ENCODE results near the gene AMDHD2.

Gene AMDHD2

GRCh38 chr16:2486645-2487516 lies 33.3 kb upstream of the AMDHD2 start:
- Histone ChIP-seq H3K4me3 (ENCODE audit: control insufficient read depth in 1 of 7, extremely low read depth in 1 of 7, insufficient read depth in 4 of 7, low read depth in 2 of 7, low read length in 6 of 7) (peak overlapping the region in 3 of 7 experiments; percentile 0 to 67 (median 11)), H3K27ac (ENCODE audit: insufficient read depth in 1 of 2, low read depth in 1 of 2, low read length in 2 of 2, poor library complexity in 1 of 2, severe bottlenecking in 2 of 2) (no peak overlapping the region)
- DNase-seq, result peak; percentile 75 to 89 (median 87)

GRCh38 chr16:2487517-2487842 lies 32.7 kb upstream of the AMDHD2 start:
- Histone ChIP-seq H3K27ac (ENCODE audit: insufficient read depth in 1 of 2, low read depth in 1 of 2, low read length in 2 of 2, poor library complexity in 1 of 2, severe bottlenecking in 2 of 2) (no peak overlapping the region), H3K9me3 (ENCODE audit: control extremely low read depth in 1 of 5, control insufficient read depth in 4 of 5, insufficient read depth in 2 of 5, low read depth in 1 of 5, low read length in 4 of 5) (no peaks in the 10 kb centered on the region), H3K4me1 (ENCODE audit: control extremely low read depth in 1 of 4, control insufficient read depth in 4 of 4, insufficient read depth in 4 of 4, low read length in 3 of 4) (peaks cover 2 to 41% (median 34%) of the 10 kb centered on the region in 4 experiments), H3K36me3 (ENCODE audit: control insufficient read depth in 4 of 4, insufficient read depth in 4 of 4, low read length in 3 of 4) (peaks cover 0 to 27% (median 0%) of the 10 kb centered on the region in 4 experiments), H3K4me3 (ENCODE audit: control insufficient read depth in 1 of 7, extremely low read depth in 1 of 7, insufficient read depth in 4 of 7, low read depth in 2 of 7, low read length in 6 of 7) (peak overlapping the region in 6 of 7 experiments; percentile 15 to 67 (median 57)), H3K27me3 (replicated peaks in 2 of 5; ENCODE audit: control insufficient read depth in 4 of 5, insufficient read depth in 5 of 5, low read length in 4 of 5) (no peaks in the 10 kb centered on the region)
- ChIA-PET CTCF (interaction anchor here (0.9 to 6.0 kb wide), 14 partner anchors 10 to 149 kb away, joined by 3 to 42 read pairs (median 4); partner anchors contain the start of genes NTN3 and TBC1D24), POLR2A (interaction anchor here (0.6 to 2.0 kb wide), 3 partner anchors 12 to 876 kb away, joined by 3 to 15 read pairs (median 3); partner anchors contain the start of gene TBC1D24)
- WGBS (ENCODE audit: insufficient coverage), result 15% methylated on average over 5 of the region's 8 CpGs
- DNase-seq, result no peak

More at GRCh38 chr16:2486645-2487516, 33.3 kb upstream of the AMDHD2 start:
- Histone ChIP-seq H3K36me3 (ENCODE audit: control insufficient read depth in 4 of 4, insufficient read depth in 4 of 4, low read length in 3 of 4) (peaks cover 0 to 26% (median 0%) of the 10 kb centered on the region in 4 experiments), H3K27me3 (replicated peaks in 2 of 5; ENCODE audit: control insufficient read depth in 4 of 5, insufficient read depth in 5 of 5, low read length in 4 of 5) (no peaks in the 10 kb centered on the region), H3K9me3 (ENCODE audit: control extremely low read depth in 1 of 5, control insufficient read depth in 4 of 5, insufficient read depth in 2 of 5, low read depth in 1 of 5, low read length in 4 of 5) (no peaks in the 10 kb centered on the region), H3K4me1 (ENCODE audit: control extremely low read depth in 1 of 4, control insufficient read depth in 4 of 4, insufficient read depth in 4 of 4, low read length in 3 of 4) (peaks cover 2 to 41% (median 34%) of the 10 kb centered on the region in 4 experiments)
- 28% methylated on average over 29 of the region's 29 CpGs for WGBS (ENCODE audit: insufficient coverage)
- CTCF ChIA-PET, result interaction anchor here (1.0 to 6.0 kb wide), 11 partner anchors 9 to 64 kb away, joined by 3 to 42 read pairs (median 4); partner anchors contain the start of genes CCNF, NTN3 and TBC1D24
- POLR2A ChIA-PET, result interaction anchor here (0.8 to 2.0 kb wide), 2 partner anchors 12 to 26 kb away, joined by 3 to 15 read pairs; partner anchors contain the start of gene TBC1D24

GRCh38 chr16:2487903-2488531 lies 32.2 kb upstream of the AMDHD2 start:
- peak overlapping the region in 6 of 7 experiments; percentile 15 to 67 (median 57) for H3K4me3 ChIP-seq (ENCODE audit: control insufficient read depth in 1 of 7, extremely low read depth in 1 of 7, insufficient read depth in 4 of 7, low read depth in 2 of 7, low read length in 6 of 7)
- peak; percentile 75 to 94 (median 92) for DNase-seq
- CTCF ChIA-PET, result interaction anchor here (0.8 to 6.0 kb wide), 12 partner anchors 9 to 150 kb away, joined by 3 to 42 read pairs (median 4); partner anchors contain the start of gene TBC1D24
- POLR2A ChIA-PET, result interaction anchor here (0.6 to 2.0 kb wide), 7 partner anchors 11 to 876 kb away, joined by 3 to 15 read pairs (median 6); partner anchors contain the start of gene TBC1D24
- no peaks in the 10 kb centered on the region for H3K9me3 ChIP-seq (ENCODE audit: control extremely low read depth in 1 of 5, control insufficient read depth in 4 of 5, insufficient read depth in 2 of 5, low read depth in 1 of 5, low read length in 4 of 5)
- peak overlapping the region in 1 of 2 experiments; percentile 54 for H3K27ac ChIP-seq (ENCODE audit: insufficient read depth in 1 of 2, low read depth in 1 of 2, low read length in 2 of 2, poor library complexity in 1 of 2, severe bottlenecking in 2 of 2)
- H3K4me1 ChIP-seq (ENCODE audit: control extremely low read depth in 1 of 4, control insufficient read depth in 4 of 4, insufficient read depth in 4 of 4, low read length in 3 of 4), result peaks cover 2 to 41% (median 34%) of the 10 kb centered on the region in 4 experiments
- no peaks in the 10 kb centered on the region for H3K27me3 ChIP-seq (replicated peaks in 2 of 5; ENCODE audit: control insufficient read depth in 4 of 5, insufficient read depth in 5 of 5, low read length in 4 of 5)
- WGBS (ENCODE audit: insufficient coverage), result 6% methylated on average over 6 of the region's 15 CpGs
- H3K36me3 ChIP-seq (ENCODE audit: control insufficient read depth in 4 of 4, insufficient read depth in 4 of 4, low read length in 3 of 4), result peaks cover 0 to 28% (median 0%) of the 10 kb centered on the region in 4 experiments

GRCh38 chr16:2489581-2489980 lies 30.6 kb upstream of the AMDHD2 start:
- WGBS (ENCODE audit: insufficient coverage), result over 99% methylated on average over 12 of the region's 16 CpGs
- DNase-seq, result no peak
- ChIA-PET CTCF (interaction anchor here (6.0 kb wide), 1 partner anchor 12 kb away, joined by 42 read pairs; no protein-coding TSS in a partner anchor), POLR2A (no interaction called here)
- H3K27me3 ChIP-seq (replicated peaks in 2 of 5; ENCODE audit: control insufficient read depth in 4 of 5, insufficient read depth in 5 of 5, low read length in 4 of 5), result no peaks in the 10 kb centered on the region
- H3K36me3 ChIP-seq (ENCODE audit: control insufficient read depth in 4 of 4, insufficient read depth in 4 of 4, low read length in 3 of 4), result peaks cover 0 to 30% (median under 1%) of the 10 kb centered on the region in 4 experiments
- no peaks in the 10 kb centered on the region for H3K9me3 ChIP-seq (ENCODE audit: control extremely low read depth in 1 of 5, control insufficient read depth in 4 of 5, insufficient read depth in 2 of 5, low read depth in 1 of 5, low read length in 4 of 5)
- H3K27ac ChIP-seq (ENCODE audit: insufficient read depth in 1 of 2, low read depth in 1 of 2, low read length in 2 of 2, poor library complexity in 1 of 2, severe bottlenecking in 2 of 2), result no peak overlapping the region
- no peak overlapping the region for H3K4me3 ChIP-seq (ENCODE audit: control insufficient read depth in 1 of 7, extremely low read depth in 1 of 7, insufficient read depth in 4 of 7, low read depth in 2 of 7, low read length in 6 of 7)
- H3K4me1 ChIP-seq (ENCODE audit: control extremely low read depth in 1 of 4, control insufficient read depth in 4 of 4, insufficient read depth in 4 of 4, low read length in 3 of 4), result peaks cover 2 to 37% (median 34%) of the 10 kb centered on the region in 4 experiments

GRCh38 chr16:2490190-2491105 lies 29.7 kb upstream of the AMDHD2 start:
- POLR2A ChIA-PET, result no interaction called here
- Histone ChIP-seq H3K4me3 (ENCODE audit: control insufficient read depth in 1 of 7, extremely low read depth in 1 of 7, insufficient read depth in 4 of 7, low read depth in 2 of 7, low read length in 6 of 7) (no peak overlapping the region), H3K27me3 (replicated peaks in 2 of 5; ENCODE audit: control insufficient read depth in 4 of 5, insufficient read depth in 5 of 5, low read length in 4 of 5) (no peaks in the 10 kb centered on the region), H3K9me3 (ENCODE audit: control extremely low read depth in 1 of 5, control insufficient read depth in 4 of 5, insufficient read depth in 2 of 5, low read depth in 1 of 5, low read length in 4 of 5) (no peaks in the 10 kb centered on the region), H3K36me3 (ENCODE audit: control insufficient read depth in 4 of 4, insufficient read depth in 4 of 4, low read length in 3 of 4) (peaks cover 0 to 24% (median under 1%) of the 10 kb centered on the region in 4 experiments), H3K27ac (ENCODE audit: insufficient read depth in 1 of 2, low read depth in 1 of 2, low read length in 2 of 2, poor library complexity in 1 of 2, severe bottlenecking in 2 of 2) (no peak overlapping the region), H3K4me1 (ENCODE audit: control extremely low read depth in 1 of 4, control insufficient read depth in 4 of 4, insufficient read depth in 4 of 4, low read length in 3 of 4) (peaks cover 2 to 32% (median 31%) of the 10 kb centered on the region in 4 experiments)
- CTCF ChIA-PET, result interaction anchor here (6.0 kb wide), 1 partner anchor 11 kb away, joined by 42 read pairs; no protein-coding TSS in a partner anchor
- WGBS (ENCODE audit: insufficient coverage), result 94% methylated on average over 20 of the region's 23 CpGs
- DNase-seq, result no peak

- H3K4me1 ChIP-seq (ENCODE audit: control extremely low read depth in 1 of 4, control insufficient read depth in 4 of 4, insufficient read depth in 4 of 4, low read length in 3 of 4), result peaks cover 0 to 13% (median 13%) of the 10 kb centered on the region in 4 experiments
- H3K4me3 ChIP-seq (ENCODE audit: control insufficient read depth in 1 of 7, extremely low read depth in 1 of 7, insufficient read depth in 4 of 7, low read depth in 2 of 7, low read length in 6 of 7), result no peak overlapping the region
- no peaks in the 10 kb centered on the region for H3K27me3 ChIP-seq (replicated peaks in 2 of 5; ENCODE audit: control insufficient read depth in 4 of 5, insufficient read depth in 5 of 5, low read length in 4 of 5)
- peak overlapping the region in 1 of 2 experiments; percentile 14 for H3K27ac ChIP-seq (ENCODE audit: insufficient read depth in 1 of 2, low read depth in 1 of 2, low read length in 2 of 2, poor library complexity in 1 of 2, severe bottlenecking in 2 of 2)
- WGBS (ENCODE audit: insufficient coverage), result 97% methylated on average over 12 of the region's 13 CpGs
- DNase-seq, result no peak
- POLR2A ChIA-PET, result no interaction called here
- CTCF ChIA-PET, result interaction anchor here (1.9 kb wide), 1 partner anchor 9 kb away, joined by 13 read pairs; no protein-coding TSS in a partner anchor
- peaks cover 0 to 38% (median 14%) of the 10 kb centered on the region in 4 experiments for H3K36me3 ChIP-seq (ENCODE audit: control insufficient read depth in 4 of 4, insufficient read depth in 4 of 4, low read length in 3 of 4)
- no peaks in the 10 kb centered on the region for H3K9me3 ChIP-seq (ENCODE audit: control extremely low read depth in 1 of 5, control insufficient read depth in 4 of 5, insufficient read depth in 2 of 5, low read depth in 1 of 5, low read length in 4 of 5)
Observed at GRCh38 chr16:2492292-2492691, 27.9 kb upstream of the AMDHD2 start.
